A204.1 (cell line): ENCODE measurements around the gene MRS2.
"Not testable (repeated sequence)": the region's sequence is repeated elsewhere in the genome, so short reads cannot be mapped to it uniquely, and the experiment has no call there.

Source experiments
- FAIRE-seq: peaks from 2 replicates; lab custom pipeline; 2012; peaks lifted over from hg19 to GRCh38; lab: Jason Lieb, UNC

MRS2 gene, protein sequence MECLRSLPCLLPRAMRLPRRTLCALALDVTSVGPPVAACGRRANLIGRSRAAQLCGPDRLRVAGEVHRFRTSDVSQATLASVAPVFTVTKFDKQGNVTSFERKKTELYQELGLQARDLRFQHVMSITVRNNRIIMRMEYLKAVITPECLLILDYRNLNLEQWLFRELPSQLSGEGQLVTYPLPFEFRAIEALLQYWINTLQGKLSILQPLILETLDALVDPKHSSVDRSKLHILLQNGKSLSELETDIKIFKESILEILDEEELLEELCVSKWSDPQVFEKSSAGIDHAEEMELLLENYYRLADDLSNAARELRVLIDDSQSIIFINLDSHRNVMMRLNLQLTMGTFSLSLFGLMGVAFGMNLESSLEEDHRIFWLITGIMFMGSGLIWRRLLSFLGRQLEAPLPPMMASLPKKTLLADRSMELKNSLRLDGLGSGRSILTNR

DNA sequence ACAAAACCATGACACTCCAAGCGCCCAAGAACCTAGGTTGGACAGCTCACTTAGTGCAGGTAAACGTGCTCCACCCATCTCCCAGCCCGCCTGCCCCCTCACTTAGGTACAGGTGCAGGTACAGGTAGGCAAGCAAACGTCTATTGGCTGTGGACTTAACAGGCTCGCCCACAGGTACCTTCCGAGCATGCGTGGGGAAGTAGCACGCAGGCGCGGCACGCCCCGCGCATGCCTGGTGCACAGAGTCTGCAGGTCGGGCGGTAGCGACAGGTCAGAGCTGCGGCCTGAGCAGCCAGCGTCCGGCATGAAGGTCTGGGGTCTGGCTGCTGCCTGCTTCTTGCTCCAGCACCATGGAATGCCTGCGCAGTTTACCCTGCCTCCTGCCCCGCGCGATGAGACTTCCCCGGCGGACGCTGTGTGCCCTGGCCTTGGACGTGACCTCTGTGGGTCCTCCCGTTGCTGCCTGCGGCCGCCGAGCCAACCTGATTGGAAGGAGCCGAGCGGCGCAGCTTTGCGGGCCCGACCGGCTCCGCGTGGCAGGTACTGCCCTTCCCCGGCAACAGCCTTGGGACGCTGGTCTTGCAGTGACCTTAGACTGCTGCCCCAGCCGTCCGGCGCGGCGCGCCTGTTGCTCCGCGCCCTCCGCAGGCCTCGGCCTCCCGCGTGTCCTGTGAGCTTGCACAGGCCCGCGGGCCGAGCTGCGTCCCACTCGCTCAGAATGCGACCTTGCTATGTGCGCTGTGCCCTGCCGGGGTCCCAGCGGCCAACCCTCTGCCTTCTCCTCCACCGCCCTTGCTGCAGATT, at the start of gene MRS2:
TSS of gene MRS2 (plus strand) at position 240 of the 804 bp plus-strand sequence. CDS start at position 351, 111 bp downstream.
- FAIRE-seq = no peak

DNA sequence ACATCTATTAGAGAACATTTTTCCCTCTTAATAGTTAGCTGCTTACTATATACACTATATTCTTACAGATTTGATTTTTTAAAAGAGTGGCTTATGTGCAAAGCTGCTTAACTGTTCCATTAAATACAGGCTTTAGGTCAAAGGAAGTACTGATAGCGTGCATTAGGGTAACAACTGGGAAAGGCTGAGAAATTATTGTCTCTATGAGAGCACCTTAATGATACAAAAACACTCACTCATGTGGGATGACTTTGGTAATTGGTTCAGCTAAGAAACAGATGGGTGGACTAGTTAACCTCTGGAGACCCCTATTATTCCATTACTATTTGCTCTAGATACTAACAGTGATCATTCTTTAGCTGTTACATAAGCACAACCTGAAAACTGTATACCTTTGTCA, 48.9 kb upstream of the MRS2 start:
- no peak for FAIRE-seq

DNA sequence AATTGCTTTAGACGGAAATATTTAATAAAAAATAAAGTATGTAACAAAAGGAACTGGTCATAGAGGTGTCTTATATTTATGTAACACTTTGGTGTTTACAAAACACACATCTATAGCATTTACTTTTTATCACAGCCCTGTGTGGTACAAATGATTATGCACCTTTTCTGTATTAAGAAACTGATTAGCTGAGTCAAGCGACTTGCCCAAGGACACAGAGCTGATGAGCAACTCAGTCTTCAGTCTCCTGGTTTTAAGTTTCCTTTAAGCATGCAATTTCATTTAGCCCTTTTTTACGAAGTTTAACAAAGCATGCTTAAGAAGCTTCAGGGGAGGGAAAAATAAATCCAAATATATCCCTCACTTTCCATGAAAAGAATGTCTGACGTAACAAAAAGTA, 47.3 kb upstream of the MRS2 start:
- no peak for FAIRE-seq

DNA sequence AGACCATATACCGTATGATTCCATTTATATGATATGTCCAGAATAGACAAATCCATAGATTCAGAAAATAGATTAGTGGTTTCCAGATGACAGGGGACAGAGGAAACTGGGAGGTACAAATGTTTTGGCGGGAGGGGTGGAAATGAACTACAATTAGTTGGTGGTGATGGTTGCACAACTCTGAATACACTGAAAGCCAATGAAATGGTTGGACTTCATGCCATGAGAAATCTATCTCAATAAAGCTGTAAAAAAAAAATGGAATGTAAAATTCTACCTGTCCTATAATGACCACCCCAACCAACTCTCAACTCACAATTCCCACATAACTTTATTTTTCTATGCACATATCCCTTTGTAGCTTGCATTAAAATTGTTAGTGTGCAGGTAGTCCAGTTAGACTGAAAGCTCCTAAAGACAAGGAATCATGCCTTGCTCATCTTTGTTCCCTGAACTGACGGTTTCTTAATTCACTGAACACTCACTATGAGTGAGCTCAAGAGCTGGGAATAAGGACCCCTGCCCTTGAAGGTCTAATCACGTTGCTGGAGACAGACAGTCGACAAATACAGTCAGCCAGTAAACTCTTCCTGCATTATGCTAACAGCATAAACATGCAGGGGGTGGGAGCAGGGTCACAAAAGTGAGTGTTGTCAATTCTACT, 46.3 kb upstream of the MRS2 start:
- no peak for FAIRE-seq

DNA sequence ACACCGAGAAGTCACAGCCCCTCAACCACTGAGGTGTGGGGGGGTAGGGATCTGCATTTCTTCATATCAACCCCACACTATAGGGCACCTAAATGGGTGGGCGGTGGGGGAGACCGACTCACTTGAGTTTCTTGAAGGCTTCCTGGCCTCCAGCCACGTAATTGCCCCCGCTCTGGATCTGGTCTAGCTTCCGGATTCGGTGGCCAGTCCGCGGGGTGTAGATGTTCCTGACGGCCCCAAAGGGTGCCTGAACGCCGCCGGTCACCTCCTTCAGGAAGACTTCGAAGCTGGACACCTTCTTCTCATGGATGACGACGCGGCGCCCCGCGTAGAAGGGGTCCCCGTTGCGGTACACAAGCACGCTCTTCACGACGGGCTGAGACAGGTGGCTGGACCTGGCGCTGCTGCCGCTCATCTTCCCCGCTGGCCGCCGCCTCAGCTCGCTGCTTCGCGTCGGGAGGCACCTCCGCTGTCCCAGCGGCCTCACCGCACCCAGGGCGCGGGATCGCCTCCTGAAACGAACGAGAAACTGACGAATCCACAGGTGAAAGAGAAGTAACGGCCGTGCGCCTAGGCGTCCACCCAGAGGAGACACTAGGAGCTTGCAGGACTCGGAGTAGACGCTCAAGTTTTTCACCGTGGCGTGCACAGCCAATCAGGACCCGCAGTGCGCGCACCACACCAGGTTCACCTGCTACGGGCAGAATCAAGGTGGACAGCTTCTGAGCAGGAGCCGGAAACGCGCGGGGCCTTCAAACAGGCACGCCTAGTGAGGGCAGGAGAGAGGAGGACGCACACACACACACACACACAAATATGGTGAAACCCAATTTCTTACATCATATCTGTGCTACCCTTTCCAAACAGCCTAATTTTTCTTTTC, 45.2 kb upstream of the MRS2 start, which contains the start of gene DCDC2:
TSS of gene DCDC2 (minus strand) at position 724 of the 883 bp plus-strand sequence. CDS start at position 415, 309 bp downstream.
- FAIRE-seq = no peak

DNA sequence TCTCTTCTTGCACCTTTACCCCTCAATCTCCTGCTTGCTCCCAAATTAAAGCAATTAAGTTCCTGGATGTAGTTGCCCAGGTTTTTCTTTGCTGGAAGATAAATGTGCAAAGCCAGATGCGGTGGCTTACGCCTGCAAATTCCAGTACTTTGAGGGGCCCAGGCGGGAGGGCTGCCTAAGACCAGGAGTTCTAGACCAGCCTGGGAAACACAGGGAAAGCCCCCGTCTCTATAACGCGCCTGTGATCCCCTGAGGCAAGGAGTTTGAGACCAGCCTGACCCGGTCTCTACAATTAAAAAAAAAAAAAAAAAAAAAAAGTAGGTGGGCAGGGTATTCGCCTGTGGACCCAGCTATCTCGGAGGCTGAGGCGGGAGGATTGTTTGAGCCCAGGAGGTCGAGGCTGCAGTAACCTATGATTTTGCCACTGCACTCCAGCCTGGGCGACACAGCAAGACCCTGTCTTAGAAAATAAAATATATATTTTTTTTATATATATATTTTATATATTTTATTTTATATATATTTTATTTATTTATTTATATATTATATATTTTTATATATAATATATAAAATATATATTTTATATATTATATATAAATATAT, 44.4 kb upstream of the MRS2 start:
- FAIRE-seq = no peak

DNA sequence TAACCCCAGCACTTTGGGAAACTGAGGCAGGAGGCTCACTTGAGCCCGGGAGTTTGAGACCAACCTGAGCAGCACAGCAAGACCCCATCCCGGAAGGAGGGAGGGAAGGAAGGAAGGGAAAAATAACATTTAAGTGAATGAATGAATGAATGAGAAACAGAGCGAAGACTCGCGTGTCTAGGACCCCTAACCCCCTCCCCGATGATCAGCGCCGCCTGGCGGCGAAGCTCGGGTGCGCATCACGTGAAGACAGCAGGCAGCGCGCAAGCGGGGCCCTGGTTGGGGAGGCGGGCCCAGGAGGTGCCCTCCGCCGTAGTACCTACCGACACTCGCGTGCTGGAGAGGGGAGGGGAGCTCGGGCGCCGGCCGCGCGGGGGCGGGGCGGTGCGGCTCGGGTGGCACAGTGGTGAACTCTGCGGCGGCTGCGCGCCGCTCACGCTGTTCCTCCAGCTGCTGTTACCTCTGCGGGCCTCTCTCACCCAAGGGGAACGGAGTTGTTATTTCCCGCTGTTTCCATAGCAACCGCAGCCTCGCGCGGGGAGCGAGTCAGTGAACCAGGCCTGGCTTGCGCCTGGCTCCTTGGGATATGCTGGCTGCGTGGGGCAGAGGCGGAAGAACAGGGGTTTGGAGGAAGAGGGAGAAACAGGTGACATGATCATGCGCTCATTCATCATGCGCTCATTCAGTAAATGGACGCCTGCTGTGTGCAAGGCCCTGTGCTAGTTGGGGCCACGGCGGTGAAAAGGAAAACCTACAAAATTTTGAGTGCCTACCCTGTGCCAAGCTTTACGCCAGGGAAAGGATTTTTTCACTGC, 42.9 kb upstream of the MRS2 start:
- FAIRE-seq = no peak

DNA sequence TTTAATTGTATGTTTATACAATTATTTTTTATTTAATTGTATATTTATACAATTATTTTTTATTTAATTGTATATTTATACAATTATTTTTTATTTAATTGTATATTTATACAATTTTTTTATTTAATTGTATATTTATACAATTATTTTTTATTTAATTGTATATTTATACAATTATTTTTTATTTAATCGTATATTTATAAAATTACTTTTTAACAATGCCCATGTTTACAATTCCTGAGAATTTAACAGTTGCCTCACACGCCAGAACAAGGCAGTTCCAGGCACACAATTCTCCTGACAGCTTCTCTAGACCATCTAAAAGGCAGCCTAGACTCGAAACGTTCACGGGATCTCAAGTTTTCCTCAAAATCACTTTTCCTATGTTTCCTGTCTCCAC, 40.4 kb upstream of the MRS2 start:
- peak; percentile 100 for FAIRE-seq

DNA sequence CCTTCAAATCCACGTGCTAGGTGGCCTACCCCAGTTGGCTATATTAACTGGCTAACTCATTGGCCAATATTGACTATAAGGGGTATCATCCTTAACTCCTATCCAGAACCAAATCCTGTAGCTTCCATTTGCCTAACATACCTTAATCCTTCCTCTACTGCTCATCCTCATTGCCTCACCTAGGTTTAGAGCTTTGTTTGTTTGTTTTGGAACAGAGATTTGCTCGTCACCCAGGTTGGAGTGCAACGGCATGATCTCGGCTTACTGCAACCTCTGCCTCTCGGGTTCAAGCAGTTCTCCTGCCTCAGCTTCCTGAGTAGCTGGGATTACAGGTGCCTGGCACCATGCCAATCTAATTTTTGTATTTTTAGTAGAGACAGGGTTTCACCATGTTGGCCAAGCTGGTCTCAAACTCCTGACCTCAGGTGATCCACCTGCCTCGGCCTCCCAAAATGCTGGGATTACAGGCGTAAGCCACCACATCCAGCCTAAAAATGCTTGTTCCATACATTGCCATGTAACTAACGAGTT, 37.6 kb upstream of the MRS2 start:
- not testable (repeated sequence) for FAIRE-seq

DNA sequence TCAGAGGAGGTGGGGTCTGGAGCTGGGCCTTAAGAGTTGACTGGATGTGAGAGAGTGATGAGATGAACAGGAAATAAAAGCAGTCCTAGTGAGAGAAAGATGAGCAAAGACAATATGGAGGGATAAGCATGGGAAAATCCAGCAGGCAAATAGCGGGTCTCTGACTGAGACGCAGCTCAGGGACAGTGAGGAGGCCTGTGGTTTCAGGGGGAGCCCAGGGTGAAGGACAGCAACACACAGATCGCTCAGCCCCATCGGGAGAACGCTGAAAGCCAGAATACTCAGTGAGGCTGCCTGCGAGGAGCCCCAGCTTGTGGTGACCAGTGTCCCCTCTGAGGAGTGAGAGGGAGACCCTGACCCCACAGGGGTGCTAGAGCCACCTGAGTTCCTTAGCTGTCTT, 28.1 kb upstream of the MRS2 start:
- no peak for FAIRE-seq

DNA sequence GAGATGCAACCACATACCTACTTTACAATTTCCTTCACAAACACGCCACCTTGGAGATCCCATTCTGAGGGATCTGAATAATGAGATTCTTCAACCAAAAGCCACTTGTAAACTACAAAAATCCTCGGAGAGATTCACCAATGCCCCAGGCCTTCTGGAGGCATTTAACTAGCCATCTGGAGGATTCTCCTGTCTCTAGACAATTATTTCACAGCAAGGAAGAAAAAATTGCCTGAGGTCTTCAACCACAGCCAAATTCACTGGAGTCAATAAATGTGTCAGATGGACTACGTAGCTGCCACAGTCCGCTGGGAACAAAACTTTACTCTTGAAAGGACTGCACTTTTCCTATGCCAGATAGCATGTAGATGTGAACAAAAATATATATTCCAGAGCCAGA, 25.9 kb upstream of the MRS2 start:
- no peak for FAIRE-seq

DNA sequence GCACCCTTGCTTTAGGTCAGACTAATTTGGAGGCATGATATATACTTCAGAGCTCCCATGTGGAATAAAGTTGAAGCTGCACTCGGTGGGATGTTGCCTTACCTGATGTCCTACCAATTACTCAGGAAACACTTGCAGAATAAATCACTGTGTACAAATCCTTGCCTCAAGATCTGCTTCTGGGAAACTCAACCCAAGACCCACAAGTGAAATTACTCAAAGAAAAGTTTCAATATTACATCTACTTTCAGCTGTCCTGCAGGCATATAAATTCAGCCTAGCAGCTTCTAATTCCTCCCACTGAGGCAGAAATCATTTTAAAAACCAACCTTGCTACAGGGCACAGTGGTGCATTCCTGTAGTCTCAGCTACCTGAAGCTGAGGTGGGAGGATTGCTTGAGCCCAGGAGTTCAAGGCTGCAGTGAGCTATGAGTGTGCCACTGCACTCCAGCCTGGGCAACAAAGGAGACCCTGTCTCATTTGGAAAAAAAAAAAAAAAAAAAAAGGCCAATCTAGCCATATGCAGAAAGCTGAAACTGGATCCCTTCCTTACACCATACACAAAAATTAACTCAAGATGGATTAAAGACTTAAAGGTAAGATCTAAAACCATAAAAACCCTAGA, 24.2 kb upstream of the MRS2 start:
- no peak for FAIRE-seq

DNA sequence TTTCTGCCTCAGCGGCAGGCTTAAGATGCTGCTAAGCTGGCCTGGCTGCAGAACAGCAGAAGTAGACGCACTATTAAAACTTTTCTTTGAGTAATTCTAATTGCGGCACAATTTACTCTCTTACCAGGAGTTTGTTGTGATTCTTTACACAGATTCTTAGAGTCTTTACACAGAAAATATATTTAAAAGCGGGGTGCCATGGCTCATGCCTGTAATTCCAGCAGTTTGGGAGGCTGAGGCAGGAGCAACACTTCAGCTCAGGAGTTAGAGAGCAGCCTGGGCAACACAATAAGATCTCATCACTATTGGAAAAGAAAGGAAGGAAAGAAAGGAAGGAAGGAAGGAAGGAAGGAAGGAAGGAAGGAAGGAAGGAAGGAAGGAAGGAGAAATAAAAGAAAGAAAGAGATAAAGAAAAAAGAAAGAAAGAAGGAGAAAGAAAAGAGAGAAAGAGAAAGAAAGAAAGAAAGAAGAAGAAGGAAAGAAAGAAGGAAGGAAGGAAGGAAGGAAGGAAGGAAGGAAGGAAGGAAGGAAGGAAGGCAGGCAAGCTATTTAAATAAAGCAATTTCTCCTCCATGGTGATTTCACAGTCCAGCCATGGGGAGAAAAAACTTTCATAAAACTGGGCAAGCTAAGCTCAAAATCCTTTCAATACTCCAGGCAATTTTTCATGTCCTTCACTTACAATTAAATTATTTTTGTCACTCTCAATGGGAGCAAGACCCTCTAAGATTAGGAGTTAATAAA, 21.1 kb upstream of the MRS2 start:
- no peak for FAIRE-seq

DNA sequence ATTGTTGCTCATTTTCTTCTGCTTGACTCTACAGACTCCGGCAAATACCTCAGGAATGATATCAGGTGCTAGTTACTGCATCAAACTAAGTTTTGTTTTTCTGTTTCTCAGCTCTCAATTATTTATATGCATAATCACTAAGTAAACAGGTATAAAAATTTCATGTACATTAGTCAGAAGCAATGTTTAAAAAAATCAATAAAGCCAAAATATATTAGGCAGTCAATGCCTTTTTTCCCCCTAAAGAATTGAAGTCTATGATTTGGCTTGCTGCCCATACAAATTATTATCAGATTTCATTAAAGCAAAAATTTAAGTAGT, 20.6 kb upstream of the MRS2 start:
- no peak for FAIRE-seq

DNA sequence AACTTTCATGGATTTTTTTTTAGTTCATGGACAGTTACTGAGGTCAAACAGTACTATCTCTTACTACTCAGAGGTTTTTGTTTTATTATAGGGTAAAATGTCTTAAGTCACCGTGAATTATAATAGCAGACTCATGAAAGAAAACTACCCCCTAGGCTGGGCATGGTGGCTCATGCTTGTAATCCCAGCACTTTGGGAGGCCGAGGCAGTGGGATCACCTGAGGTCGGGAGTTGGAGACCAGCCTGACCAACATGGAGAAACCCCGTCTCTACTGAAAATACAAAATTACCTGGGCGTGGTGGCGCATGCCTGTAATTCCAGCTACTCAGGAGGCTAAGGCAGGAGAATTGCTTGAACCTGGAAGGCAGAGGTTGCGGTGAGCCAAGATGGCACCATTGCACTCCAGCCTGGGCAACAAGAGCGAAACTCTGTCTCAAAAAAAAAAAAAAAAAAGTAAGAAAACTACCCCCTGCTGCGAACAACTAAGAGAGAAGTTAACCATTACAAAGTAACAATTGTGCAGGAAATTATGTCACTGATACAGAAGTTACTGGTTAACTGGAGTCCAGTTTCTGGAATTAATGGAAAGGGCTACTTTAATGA, 19.7 kb upstream of the MRS2 start:
- FAIRE-seq = not testable (repeated sequence)

DNA sequence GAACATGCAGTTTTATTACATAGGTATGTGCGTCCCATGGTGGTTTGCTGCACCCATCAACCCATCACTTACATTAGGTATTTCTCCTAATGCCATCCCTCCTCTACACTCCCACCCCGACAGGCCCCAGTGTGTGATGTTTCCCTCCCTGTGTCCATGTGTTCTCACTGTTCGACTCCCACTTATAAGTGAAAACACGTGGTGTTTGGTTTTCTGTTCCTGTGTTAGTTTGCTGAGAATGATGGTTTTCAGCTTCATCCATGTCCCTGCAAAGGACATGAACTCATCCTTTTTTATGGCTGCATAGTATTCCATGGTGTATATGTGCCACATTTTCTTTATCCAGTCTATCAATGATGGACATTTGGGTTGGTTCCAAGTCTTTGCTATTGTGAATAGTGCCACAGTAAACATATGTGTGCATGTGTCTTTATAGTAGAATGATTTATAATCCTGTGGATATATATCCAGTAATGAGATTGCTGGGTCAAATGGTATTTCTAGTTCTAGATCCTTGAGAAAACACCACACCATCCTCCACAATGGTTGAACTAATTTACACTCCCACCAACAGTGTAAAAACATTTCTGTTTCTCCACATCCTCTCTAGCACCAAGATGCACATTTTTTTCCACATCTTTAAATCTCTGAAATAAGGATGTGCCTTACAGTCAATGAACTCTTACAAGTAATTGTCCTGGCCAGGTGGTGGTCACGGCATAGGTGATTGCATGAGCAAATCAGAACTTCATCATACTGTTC, 18.2 kb upstream of the MRS2 start:
- FAIRE-seq = not testable (repeated sequence)

DNA sequence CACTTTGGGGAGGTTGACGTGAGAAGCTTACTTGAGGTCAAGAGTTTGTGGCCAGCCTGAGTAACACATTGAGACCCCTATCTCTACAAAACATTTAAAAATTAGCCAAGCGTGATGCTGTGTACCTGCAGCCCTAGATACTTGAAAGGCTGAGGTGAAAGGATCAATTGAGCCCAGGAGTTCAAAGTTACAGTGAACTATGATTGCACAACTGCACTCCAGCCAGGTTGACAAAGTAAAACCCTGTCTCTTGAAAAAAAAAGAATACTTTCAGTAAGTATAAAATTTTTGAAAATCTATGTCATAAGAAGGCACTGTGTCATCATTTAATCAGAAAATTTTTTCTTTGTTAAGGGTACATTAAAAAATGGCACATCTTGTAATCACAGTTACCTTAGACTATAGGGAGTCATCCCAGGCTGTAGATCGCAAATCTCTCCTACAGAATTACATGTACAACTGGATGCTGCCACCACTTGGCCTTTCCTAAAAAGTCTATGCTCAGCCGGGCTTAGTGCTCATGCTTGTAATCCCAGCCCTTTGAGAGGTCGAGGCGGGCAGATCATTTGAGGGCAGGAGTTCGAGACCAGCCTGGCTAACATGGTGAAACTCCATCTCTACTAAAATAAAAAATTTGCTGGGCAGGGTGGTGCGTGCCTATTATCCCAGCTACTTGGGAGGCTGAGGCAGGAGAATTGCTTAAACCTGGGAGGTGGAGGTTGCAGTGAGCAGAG, 17.0 kb upstream of the MRS2 start:
- no peak for FAIRE-seq
